GM19025 (cell line): ENCODE data around the gene TCERG1.

ENCODE experiments used
- ATAC-seq: cut with Tn5 transposase; IDR thresholded peaks from one replicate; pipeline ENCODE4 v1.9.1; 2021; ENCODE audit warnings: mild to moderate bottlenecking, low read depth, moderate library complexity; ENCODE audit not compliant: unreplicated experiment

The TCERG1 gene

DNA sequence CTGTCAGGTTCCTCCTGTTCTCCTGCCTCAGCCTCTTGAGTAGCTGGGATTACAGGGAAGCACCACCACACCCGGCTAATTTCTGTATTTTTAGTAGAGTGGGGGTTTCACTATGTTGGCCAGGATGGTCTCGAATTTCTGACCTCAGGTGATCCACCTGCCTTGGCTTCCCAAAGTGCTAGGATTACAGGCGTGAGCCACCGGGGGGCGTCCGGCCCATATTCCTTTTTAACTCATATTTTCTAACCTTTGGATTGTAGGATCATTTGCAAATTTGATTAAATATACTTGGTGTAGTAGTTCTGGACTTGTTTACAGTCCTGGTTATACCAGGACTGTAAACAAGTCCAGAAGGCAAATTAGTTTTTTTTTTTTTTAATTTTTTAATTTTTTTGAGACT is 4.3 kb downstream of the TCERG1 start:
- ATAC-seq = no peak

- ATAC-seq = no peak
Observed at GRCh38 chr5:146457431-146457830, 10.3 kb downstream of the TCERG1 start.

DNA sequence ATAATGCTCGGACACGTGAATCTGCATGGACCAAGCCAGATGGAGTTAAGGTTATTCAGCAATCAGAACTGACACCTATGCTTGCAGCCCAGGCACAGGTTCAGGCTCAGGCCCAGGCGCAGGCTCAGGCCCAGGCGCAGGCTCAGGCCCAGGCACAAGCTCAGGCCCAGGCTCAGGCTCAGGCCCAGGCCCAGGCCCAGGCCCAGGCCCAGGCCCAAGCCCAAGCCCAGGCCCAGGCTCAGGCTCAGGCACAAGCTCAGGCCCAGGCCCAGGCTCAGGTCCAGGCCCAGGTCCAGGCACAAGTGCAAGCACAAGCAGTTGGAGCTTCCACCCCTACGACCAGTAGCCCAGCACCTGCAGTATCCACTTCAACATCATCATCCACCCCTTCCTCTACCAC is 11.8 kb downstream of the TCERG1 start:
- no peak for ATAC-seq

- ATAC-seq = no peak
Observed at GRCh38 chr5:146461319-146461718, 14.2 kb downstream of the TCERG1 start.

GRCh38 chr5:146463446-146463845 is 16.3 kb downstream of the TCERG1 start:
- no peak for ATAC-seq

GRCh38 chr5:146466521-146467349 is 19.6 kb downstream of the TCERG1 start:
- no peak for ATAC-seq

DNA sequence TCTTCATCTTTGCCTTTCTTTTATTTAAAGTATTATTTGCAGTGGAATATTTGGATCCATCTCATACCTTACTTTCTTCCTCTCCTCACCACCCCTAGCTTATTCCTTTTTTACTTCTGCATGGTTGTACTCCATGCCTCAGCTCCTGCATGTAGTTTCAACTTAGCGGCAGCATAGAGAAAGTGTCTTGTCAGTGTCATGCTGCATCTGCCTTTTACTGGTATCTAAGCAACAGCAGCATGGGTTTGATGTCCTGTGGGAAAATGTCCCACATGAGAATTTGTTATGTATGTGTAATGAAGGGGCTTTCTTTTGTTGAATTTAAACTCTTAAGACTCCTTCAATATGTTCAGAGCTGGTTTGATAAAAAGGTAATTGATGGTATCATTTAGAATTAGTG is 20.6 kb downstream of the TCERG1 start:
- ATAC-seq = no peak

- no peak for ATAC-seq
Observed at GRCh38 chr5:146474065-146474464, 26.9 kb downstream of the TCERG1 start.

DNA sequence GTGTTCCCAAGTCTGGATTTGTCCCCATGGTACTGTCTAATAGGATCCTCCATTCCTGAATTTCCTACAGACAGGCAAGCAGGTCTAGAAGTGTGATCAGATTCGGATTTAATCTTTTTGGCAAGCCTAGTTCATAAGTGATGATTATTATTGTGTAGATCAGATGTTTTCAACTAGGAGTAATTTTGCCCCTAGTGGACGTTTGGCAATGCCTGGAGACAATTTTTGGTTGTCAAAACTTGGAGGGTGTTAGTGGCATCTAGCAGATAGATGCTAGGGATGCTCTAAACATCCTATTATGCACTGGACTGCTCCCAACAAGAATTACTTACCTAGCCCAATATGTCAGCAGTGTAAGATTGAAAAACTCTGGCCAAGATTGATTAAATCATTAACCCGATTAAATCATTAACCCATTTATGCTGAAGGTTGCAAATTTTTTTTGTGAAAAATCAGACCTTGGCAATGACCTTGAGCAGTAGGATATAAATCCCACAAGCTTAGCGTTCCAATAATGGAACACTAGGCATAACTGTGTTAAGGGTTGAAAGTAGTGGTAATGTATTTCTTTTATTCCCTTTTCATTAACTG is 28.2 kb downstream of the TCERG1 start:
- no peak for ATAC-seq

GRCh38 chr5:146475906-146476305 is 28.8 kb downstream of the TCERG1 start:
- ATAC-seq = no peak

DNA sequence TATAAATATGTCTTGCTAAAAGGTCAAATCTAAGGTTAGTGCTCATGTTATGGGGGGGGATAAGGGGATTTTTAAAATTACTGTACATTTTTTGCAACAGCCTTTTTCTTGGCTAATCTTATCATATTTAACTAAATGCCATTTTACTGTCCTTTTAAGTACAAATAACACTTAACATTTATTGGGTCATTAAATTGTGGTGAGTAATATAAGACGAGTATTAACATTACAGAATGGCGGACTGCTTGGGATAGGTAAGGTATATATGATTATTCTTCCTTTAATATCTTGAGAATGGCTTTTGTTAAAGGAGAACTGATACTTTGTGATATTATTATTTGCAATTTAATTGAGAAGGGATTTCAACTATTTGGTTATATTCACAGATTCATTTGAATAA is 35.6 kb downstream of the TCERG1 start:
- no peak for ATAC-seq

- ATAC-seq = no peak
Observed at GRCh38 chr5:146484714-146485391, 37.7 kb downstream of the TCERG1 start.

- ATAC-seq = no peak
Observed at GRCh38 chr5:146490089-146490843, 43.1 kb downstream of the TCERG1 start.

- ATAC-seq = no peak
Observed at GRCh38 chr5:146494656-146495055, 47.5 kb downstream of the TCERG1 start.

DNA sequence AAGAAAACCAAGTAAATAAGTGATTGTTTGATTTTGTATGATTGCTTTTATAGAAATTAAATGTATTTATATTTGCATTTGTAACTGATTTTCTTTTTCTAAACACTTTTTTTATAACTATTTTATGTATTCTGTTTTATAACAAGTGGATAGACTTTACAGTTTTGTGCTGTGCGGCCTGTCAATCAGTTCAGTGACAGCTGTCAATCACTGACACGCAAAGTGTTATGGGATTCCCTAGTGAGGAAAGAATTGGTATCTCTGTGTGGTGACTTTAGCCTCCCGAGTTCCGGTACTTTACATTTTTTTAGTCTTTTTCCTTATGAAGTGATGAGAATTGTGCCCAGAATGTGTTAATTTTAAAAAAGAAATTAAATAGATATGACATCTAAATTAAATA is 52.5 kb downstream of the TCERG1 start:
- no peak for ATAC-seq

DNA sequence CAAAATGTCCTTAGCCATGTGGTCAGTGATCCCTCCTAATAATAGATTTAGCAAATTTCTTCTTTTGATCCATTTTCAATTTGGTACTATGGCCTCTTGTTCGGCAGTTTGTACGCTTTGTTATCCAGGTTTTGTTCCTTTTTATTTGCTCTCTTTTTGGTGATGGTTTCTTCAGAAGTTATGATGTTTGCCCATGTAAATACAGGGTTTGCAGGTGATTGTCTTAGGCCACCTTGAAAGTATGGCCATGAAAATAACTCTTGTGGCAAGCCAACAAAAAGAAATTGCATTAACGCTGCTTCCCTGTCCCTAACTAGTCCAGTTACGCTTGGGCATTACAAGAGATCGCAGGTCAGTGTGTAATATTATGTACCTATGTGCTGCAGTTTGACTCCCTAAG is 60.3 kb downstream of the TCERG1 start:
- ATAC-seq = no peak

- ATAC-seq = no peak
Observed at GRCh38 chr5:146510559-146511125, 63.5 kb downstream of the TCERG1 start.

DNA sequence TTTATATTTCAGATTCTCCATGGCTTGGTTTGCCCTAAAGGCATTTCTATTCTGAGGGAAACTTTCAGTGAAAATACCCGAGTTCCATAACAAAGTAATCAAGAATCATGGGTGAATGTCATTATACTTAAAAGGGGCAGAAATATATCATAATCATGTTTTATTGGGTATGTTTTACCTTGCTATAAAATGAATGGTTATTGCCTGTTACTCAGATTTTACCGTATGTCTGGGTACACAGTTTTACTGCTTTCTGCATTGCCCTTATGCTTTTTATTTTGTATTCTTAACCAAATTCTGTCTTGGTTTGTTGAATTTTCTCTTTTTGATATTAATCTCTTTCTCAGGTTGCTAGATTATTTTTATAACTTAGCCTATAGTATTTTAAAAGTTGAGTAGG is 66.3 kb downstream of the TCERG1 start:
- ATAC-seq = no peak

GRCh38 chr5:146514575-146514974 is 67.4 kb downstream of the TCERG1 start:
- ATAC-seq = no peak

GRCh38 chr5:146515473-146516150 is 68.5 kb downstream of the TCERG1 start:
- ATAC-seq = no peak
